ENCODE results near the gene CCL5.

DNA sequence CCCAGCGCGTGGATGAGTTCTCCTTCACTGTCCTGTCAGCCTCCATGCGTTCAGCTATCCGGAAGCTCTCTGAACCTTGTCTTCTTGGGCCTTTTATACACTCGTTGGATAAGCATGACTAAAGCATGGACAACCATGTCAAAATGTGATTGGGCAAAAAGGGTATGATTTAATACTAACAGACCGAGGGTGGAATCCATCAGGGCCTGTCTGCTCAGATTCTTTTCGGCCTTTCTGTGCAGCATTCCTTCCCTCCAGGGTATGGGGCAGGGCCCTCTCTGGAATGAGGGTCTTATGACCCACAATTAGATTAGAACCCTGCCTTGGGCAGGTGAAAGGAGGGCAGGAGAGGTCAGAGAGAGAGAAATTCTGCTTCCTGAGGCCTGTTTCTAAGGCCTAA is 14.0 kb upstream of the CCL5 start:
- no peak for TF ChIP-seq CTCF (IDR thresholded peaks at IDR 0.05)
- no peak for TF ChIP-seq ZFX (IDR thresholded peaks at IDR 0.05; ENCODE audit: borderline replicate concordance)
